Fibroblast of lung (primary cell): ENCODE data around the gene CHST1.

Source experiments
- CTCF ChIP-seq, 2 donors: IDR thresholded peaks in 1 of 2; conservative IDR thresholded peaks in 1 of 2; 1 replicate in 1 of 2; 2 replicates in 1 of 2; pipeline ENCODE4 v1.5.1; 2011 to 2012; ENCODE audit warnings: low read length in 2 of 2, control low read depth in 1 of 2, inconsistent platforms in 1 of 2, low read depth in 1 of 2, mild to moderate bottlenecking in 1 of 2
- EZH2 ChIP-seq: IDR thresholded peaks from 2 replicates; pipeline ENCODE4 v1.5.1; 2012; ENCODE audit warnings: low read length, control low read depth, mild to moderate bottlenecking; ENCODE audit errors: missing control alignments

GRCh38 chr11:45649544-45650165 is 15.8 kb downstream of the CHST1 start:
- no peak for TF ChIP-seq CTCF (conservative IDR thresholded peaks at IDR 0.05 in 1 of 2, IDR thresholded peaks at IDR 0.05 in 1 of 2; ENCODE audit: low read depth in 1 of 2, low read length in 2 of 2)
- TF ChIP-seq EZH2: no peak
